IMR-90 (cell line): ENCODE measurements around the gene GPATCH8.

Source experiments
- CEBPB ChIP-seq: IDR thresholded peaks from 2 replicates; pipeline ENCODE4 v1.6.1; 2012; ENCODE audit warnings: low read depth, low read length, improper control_type of control experiment
- CTCF ChIP-seq: conservative IDR thresholded peaks from 2 replicates; pipeline ENCODE4 v1.5.1; 2012; ENCODE audit warnings: mild to moderate bottlenecking, low read depth, low read length, improper control_type of control experiment
- ELK1 ChIP-seq: fragments of 150-350 bp; IDR thresholded peaks from 2 replicates; pipeline ENCODE4 v1.6.1; 2016; ENCODE audit warnings: low read depth, mild to moderate bottlenecking, low read length, moderate library complexity, borderline replicate concordance
- POLR2A ChIP-seq: IDR thresholded peaks from 2 replicates; pipeline ENCODE4 v1.6.1; 2012; ENCODE audit warnings: mild to moderate bottlenecking, low read depth, low read length
- RAD21 ChIP-seq: IDR thresholded peaks from 2 replicates; pipeline ENCODE4 v1.6.1; 2012; ENCODE audit warnings: low read length, improper control_type of control experiment

GRCh38 chr17:44351464-44351863, 151.7 kb downstream of the GPATCH8 start:
- no peak for TF ChIP-seq CTCF
- TF ChIP-seq POLR2A = no peak
- TF ChIP-seq CEBPB = no peak
- no peak for TF ChIP-seq RAD21
- no peak for TF ChIP-seq ELK1
